ENCODE results near the gene FASTKD3.

The FASTKD3 gene

DNA sequence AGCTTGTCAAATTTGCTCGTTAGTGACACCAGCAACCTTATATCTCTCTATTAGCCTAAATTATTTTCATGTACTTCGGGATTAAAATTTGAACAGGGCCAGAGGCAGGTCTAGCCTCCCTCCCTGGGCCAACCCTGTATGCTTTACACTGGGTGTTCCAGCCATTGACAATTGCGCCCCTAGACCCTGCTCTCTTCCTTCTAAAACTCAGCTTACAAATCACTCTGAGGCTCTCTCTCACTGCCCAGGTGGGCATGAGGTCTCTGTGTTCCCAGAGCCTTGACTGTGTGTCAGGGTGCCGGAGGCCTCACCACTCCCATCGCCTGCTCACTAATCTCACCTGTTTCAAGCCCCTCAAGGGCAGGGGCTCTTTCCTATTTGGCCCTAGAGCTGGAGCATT is 11.5 kb downstream of the FASTKD3 start:
- no peak for DNase-seq (ENCODE audit: low read depth)
- no peak for TF ChIP-seq MYC (IDR thresholded peaks at IDR 0.05; ENCODE audit: low read depth, low read length)
- TF ChIP-seq, protein P1, sequence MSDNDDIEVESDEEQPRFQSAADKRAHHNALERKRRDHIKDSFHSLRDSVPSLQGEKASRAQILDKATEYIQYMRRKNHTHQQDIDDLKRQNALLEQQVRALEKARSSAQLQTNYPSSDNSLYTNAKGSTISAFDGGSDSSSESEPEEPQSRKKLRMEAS (IDR thresholded peaks at IDR 0.05; ENCODE audit: low read depth, low read length) = no peak
- H3K4me3 ChIP-seq (ENCODE audit: low read depth, low read length) = no peak overlapping the region

DNA sequence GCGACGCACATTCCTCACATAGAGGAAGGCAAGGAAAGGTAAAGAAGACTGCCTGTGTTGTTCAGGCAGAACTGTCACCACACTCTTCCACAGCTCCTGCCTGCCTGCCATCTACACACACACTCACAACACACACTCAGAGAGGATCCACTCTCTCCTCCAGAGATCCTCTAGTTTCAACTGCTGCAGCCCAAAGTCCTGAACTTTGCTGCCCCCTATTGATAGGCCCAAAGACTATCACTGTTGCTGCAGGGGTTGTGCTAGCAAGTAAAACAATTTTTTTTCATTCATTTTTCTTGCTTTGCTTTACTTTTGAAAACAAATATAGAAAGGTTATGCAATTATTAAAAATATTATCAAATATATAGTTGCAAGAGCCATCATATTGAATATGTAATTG is 12.0 kb downstream of the FASTKD3 start:
- TF ChIP-seq, protein P2, sequence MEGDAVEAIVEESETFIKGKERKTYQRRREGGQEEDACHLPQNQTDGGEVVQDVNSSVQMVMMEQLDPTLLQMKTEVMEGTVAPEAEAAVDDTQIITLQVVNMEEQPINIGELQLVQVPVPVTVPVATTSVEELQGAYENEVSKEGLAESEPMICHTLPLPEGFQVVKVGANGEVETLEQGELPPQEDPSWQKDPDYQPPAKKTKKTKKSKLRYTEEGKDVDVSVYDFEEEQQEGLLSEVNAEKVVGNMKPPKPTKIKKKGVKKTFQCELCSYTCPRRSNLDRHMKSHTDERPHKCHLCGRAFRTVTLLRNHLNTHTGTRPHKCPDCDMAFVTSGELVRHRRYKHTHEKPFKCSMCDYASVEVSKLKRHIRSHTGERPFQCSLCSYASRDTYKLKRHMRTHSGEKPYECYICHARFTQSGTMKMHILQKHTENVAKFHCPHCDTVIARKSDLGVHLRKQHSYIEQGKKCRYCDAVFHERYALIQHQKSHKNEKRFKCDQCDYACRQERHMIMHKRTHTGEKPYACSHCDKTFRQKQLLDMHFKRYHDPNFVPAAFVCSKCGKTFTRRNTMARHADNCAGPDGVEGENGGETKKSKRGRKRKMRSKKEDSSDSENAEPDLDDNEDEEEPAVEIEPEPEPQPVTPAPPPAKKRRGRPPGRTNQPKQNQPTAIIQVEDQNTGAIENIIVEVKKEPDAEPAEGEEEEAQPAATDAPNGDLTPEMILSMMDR (IDR thresholded peaks at IDR 0.05; ENCODE audit: low read depth, low read length) = peak; percentile 95
- TF ChIP-seq, protein P1 (IDR thresholded peaks at IDR 0.05; ENCODE audit: low read depth, low read length) = no peak
- TF ChIP-seq POLR2A (IDR thresholded peaks at IDR 0.05; ENCODE audit: extremely low read depth, insufficient read length) = no peak
- TF ChIP-seq MYC (IDR thresholded peaks at IDR 0.05; ENCODE audit: low read depth, low read length) = no peak
- DNase-seq (ENCODE audit: low read depth) = peak; percentile 78
- no peak overlapping the region for H3K4me3 ChIP-seq (ENCODE audit: low read depth, low read length)

DNA sequence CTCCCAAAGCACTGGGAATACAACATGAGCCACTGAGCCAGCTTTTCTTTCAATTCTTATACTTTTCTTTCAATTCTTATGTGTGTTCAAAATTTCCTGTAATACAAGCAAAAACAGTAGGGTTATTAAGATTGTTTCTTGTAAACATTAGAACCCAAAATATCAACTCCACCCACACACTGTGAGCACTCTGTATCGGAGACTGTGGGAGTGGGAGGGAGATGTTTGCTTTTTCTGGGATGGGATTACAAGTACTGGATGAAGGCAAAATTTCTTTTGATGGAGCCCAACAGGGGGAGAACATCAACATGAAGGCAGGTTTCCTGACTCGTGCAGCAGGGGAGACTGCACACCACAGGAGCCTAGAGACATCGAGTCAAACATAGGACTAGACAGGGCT is 13.2 kb downstream of the FASTKD3 start:
- no peak for DNase-seq (ENCODE audit: low read depth)
- TF ChIP-seq, protein P2 (IDR thresholded peaks at IDR 0.05; ENCODE audit: low read depth, low read length) = no peak
- TF ChIP-seq POLR2A (IDR thresholded peaks at IDR 0.05; ENCODE audit: extremely low read depth, insufficient read length) = no peak
- TF ChIP-seq, protein P1 (IDR thresholded peaks at IDR 0.05; ENCODE audit: low read depth, low read length) = no peak
- TF ChIP-seq MYC (IDR thresholded peaks at IDR 0.05; ENCODE audit: low read depth, low read length) = no peak
- H3K4me3 ChIP-seq (ENCODE audit: low read depth, low read length) = no peak overlapping the region

DNA sequence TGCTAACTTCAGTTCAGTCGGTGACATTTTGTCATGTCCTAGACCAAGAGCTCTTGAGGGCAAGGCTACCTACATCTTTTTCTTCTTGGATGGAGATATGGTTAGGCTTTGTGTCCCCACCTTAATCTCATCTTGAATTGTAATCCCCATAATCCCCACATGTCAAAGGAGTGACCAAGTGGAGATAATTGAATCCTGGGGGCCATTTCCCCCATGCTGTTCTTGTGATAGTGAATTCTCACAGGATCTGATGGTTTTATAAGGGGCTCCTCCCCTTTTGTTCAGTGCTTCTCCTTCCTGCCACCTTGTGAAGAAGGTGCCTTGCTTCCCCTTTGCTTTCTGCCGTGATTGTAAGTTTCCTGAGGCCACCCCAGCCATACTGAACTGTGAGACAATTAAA is 15.8 kb downstream of the FASTKD3 start:
- TF ChIP-seq POLR2A (IDR thresholded peaks at IDR 0.05; ENCODE audit: extremely low read depth, insufficient read length) = no peak
- TF ChIP-seq, protein P1 (IDR thresholded peaks at IDR 0.05; ENCODE audit: low read depth, low read length) = no peak
- TF ChIP-seq, protein P2 (IDR thresholded peaks at IDR 0.05; ENCODE audit: low read depth, low read length) = no peak
- DNase-seq (ENCODE audit: low read depth) = no peak

DNA sequence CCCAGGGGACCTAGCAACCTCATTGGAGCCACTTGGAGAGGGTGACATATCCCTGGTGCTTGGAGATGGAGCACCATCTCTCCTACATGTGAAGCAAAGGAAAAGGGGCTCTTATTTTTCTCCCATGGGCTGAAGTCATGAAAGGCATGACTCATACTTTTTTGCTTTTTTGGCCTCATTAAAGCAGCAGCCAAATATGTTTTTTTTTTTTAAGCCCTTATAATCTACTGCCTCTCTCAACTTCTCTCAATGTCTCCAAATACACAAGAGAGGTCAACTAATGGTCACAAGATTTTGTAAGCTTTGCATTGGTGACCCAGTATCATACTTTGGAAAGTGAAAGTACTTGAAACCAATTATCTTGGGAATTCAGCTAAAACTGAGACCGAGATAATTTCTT is 16.3 kb downstream of the FASTKD3 start:
- DNase-seq (ENCODE audit: low read depth) = no peak
- no peak overlapping the region for H3K4me3 ChIP-seq (ENCODE audit: low read depth, low read length)
- TF ChIP-seq, protein P2 (IDR thresholded peaks at IDR 0.05; ENCODE audit: low read depth, low read length) = no peak
- TF ChIP-seq POLR2A (IDR thresholded peaks at IDR 0.05; ENCODE audit: extremely low read depth, insufficient read length) (no peak), MYC (IDR thresholded peaks at IDR 0.05; ENCODE audit: low read depth, low read length) (no peak)
- TF ChIP-seq, protein P1 (IDR thresholded peaks at IDR 0.05; ENCODE audit: low read depth, low read length) = no peak

More for the DNA sequence above, 15.8 kb downstream of the FASTKD3 start:
- no peak overlapping the region for H3K4me3 ChIP-seq (ENCODE audit: low read depth, low read length)

DNA sequence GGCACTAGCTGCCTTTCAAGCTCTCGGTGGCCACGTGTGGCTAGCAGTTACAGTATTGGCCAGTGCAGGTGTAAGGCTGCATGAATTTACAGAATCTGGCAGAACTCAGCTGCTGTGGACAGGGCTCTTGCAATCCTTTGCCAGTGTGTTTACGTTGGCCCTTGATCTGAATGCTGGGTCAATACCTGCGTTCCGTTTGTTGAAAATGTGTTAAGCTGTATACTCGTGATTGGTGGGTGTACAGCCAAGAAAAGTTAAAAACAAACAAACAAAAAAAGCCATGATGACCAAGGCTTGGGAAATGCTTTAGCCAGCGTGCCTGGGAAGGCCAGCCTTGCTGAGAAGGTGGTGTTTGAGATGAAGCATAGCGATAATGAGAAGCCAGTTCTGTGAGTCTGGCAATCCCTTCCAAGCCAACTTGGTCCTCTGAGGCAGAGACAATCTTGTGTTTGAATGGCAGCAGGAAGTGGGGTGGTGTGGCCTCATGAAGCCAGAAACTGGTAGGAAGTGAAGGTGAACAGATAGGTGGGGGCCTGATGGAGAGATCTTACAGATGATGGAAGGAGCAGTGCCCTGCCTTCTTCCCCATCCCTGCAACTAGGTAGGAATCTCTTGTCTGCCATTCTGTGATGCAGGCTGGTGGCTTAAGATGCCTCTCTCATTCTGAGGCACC is 17.1 kb downstream of the FASTKD3 start:
- no peak overlapping the region for H3K4me3 ChIP-seq (ENCODE audit: low read depth, low read length)
- DNase-seq (ENCODE audit: low read depth) = no peak
- TF ChIP-seq MYC (IDR thresholded peaks at IDR 0.05; ENCODE audit: low read depth, low read length) = no peak
- TF ChIP-seq POLR2A (IDR thresholded peaks at IDR 0.05; ENCODE audit: extremely low read depth, insufficient read length) = no peak
- TF ChIP-seq, protein P1 (IDR thresholded peaks at IDR 0.05; ENCODE audit: low read depth, low read length) = no peak
- TF ChIP-seq, protein P2 (IDR thresholded peaks at IDR 0.05; ENCODE audit: low read depth, low read length) = no peak

Measured in NB4 (cell line).